Stimulated activated CD4-positive, alpha-beta T cell treated with anti-CD3 and anti-CD28 coated beads, TNF-alpha, amount 100 ng/mL, for 48 hours (primary cell): ENCODE results near the gene SSC5D.

Source experiments
- DNase-seq, 3 donors: peaks; one replicate each; pipeline ENCODE4 v3.0.0-alpha.2; 2020; ENCODE audit warnings: low read depth in 3 of 3

The SSC5D gene

GRCh38 chr19:55554741-55555152 lies 66.5 kb downstream of the SSC5D start:
- no peak for DNase-seq

GRCh38 chr19:55559684-55560083 lies 71.4 kb downstream of the SSC5D start:
- no peak for DNase-seq

- no peak for DNase-seq
Observed at GRCh38 chr19:55563261-55563690, 75.0 kb downstream of the SSC5D start.

GRCh38 chr19:55566823-55567222 lies 78.6 kb downstream of the SSC5D start:
- DNase-seq: no peak

- no peak for DNase-seq
Observed at GRCh38 chr19:55567708-55568328, 79.6 kb downstream of the SSC5D start.
